Sigmoid colon (tissue), 7 donors: Measurements from ENCODE around the gene COL28A1. TPM values are rescaled to one million over a fixed set of nuclear protein-coding genes. Genes with fewer than 3 reads are reported as not detected.

ENCODE experiments used
- DNase-seq: peaks from one replicate; pipeline ENCODE4 v3.0.0-alpha.2; 2019
- H3K27ac ChIP-seq, 4 donors: fragments of 200-600 bp; sonication (generic); one replicate each; pipeline ENCODE4 v1.5.1; 2016 to 2019; ENCODE audit warnings: mild to moderate bottlenecking in 1 of 4
- H3K27me3 ChIP-seq, 3 donors: fragments of 200-600 bp; sonication (generic); one replicate each; pipeline ENCODE4 v1.5.1; 2019; ENCODE audit warnings: mild to moderate bottlenecking in 1 of 3
- H3K36me3 ChIP-seq, 4 donors: fragments of 200-600 bp; sonication (generic); one replicate each; pipeline ENCODE4 v1.5.1; 2016 to 2019
- H3K4me1 ChIP-seq, 4 donors: fragments of 200-600 bp; sonication (generic); one replicate each; pipeline ENCODE4 v1.5.1; 2017 to 2019
- H3K4me3 ChIP-seq, 4 donors: fragments of 200-600 bp; sonication (generic); one replicate each; pipeline ENCODE4 v1.5.1; 2017 to 2019; ENCODE audit warnings: mild to moderate bottlenecking in 2 of 4, moderate library complexity in 1 of 4
- H3K9me3 ChIP-seq, 4 donors: fragments of 200-600 bp in 3 of 4; sonication (generic) in 3 of 4; one replicate each; pipeline versions ENCODE4 v1.5.1 to v1.6.1; 2013 to 2019
- EP300 ChIP-seq, 4 donors: sonication (generic); formaldehyde crosslinking; IDR thresholded peaks; one replicate each; pipeline ENCODE4 v1.6.1; 2017; ENCODE audit warnings: antibody characterized with exemption in 4 of 4
- POLR2A ChIP-seq, 2 donors: fragments of 450-650 bp; IDR thresholded peaks; one replicate each; pipeline ENCODE4 v1.6.1; 2016; ENCODE audit warnings: antibody characterized with exemption in 2 of 2, mild to moderate bottlenecking in 2 of 2, moderate library complexity in 2 of 2
- POLR2AphosphoS5 ChIP-seq, 4 donors: sonication (generic); formaldehyde crosslinking; IDR thresholded peaks; one replicate each; pipeline ENCODE4 v1.6.1; 2017; ENCODE audit warnings: antibody characterized with exemption in 4 of 4
- WGBS, 2 donors: extraction: QIAGEN DNeasy Blood & Tissue Kit; methylation state at CpG; one replicate each; pipeline ENCODE4 v1.1.7; 2013; 5-methylcytosine and 5-hydroxymethylcytosine counted together
- intact Hi-C: fragments of 100-400 bp; cut with DNase I; formaldehyde crosslinking; loops from one replicate; pipeline ENCODE4 v1.15.1; 2023
- polyA plus RNA-seq, 3 donors: library from polyadenylated mRNA; stranded (reverse); fragments of 200-250 nt; gene quantifications; one replicate each; pipeline ENCODE4 v1.2.3, GENCODE V29; 2013
- total RNA-seq, 4 donors: library from RNA; depleted of rRNA; stranded (reverse); fragments of >200 nt; gene quantifications; one replicate each; pipeline ENCODE4 v1.1.0, GENCODE V29; 2016
- TF ChIP-seq, protein P1 (sequence below), 4 experiments: fragments of 450-650 bp in 3 of 4; fragments of 200-600 bp in 1 of 4; IDR thresholded peaks; one replicate each; pipeline ENCODE4 v1.5.1; 2016 to 2019; ENCODE audit warnings: antibody characterized with exemption in 4 of 4, mild to moderate bottlenecking in 3 of 4, moderate library complexity in 2 of 4
- donor health status: healthy with polysubstance abuse.
- donor health status: Bipolar disorder and iron deficiency.
- donor health status: healthy.

Gene COL28A1
- total and polyA plus RNA-seq, 7 donors = 0.60 to 25.5 (median 9.9) TPM

DNA sequence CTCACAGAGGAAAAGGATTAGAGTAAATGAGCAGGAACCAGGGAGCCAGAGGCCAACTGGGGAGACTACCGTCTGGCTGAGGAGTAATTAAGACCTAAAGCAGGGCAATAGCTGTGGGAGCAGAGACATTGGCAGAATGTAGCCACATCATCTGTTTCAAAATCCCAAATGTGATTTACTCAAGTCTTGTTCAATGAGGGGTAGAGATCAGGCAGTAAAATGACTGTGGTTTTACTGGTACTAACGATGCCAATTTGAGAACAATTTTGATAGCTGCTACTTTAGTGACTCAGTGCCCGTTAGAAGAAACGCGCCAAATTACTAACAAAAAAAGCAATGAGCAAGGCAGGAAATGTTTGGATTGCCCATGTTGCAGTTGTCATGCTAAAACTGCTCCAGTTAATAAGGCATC, 18.4 kb upstream of the COL28A1 start:
- TF ChIP-seq, protein P1, sequence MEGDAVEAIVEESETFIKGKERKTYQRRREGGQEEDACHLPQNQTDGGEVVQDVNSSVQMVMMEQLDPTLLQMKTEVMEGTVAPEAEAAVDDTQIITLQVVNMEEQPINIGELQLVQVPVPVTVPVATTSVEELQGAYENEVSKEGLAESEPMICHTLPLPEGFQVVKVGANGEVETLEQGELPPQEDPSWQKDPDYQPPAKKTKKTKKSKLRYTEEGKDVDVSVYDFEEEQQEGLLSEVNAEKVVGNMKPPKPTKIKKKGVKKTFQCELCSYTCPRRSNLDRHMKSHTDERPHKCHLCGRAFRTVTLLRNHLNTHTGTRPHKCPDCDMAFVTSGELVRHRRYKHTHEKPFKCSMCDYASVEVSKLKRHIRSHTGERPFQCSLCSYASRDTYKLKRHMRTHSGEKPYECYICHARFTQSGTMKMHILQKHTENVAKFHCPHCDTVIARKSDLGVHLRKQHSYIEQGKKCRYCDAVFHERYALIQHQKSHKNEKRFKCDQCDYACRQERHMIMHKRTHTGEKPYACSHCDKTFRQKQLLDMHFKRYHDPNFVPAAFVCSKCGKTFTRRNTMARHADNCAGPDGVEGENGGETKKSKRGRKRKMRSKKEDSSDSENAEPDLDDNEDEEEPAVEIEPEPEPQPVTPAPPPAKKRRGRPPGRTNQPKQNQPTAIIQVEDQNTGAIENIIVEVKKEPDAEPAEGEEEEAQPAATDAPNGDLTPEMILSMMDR (IDR thresholded peaks at IDR 0.05) = no peak
- TF ChIP-seq POLR2A (IDR thresholded peaks at IDR 0.05) (no peak), EP300 (IDR thresholded peaks at IDR 0.05) (no peak), POLR2AphosphoS5 (IDR thresholded peaks at IDR 0.05) (no peak)
- intact Hi-C loops = no loop called here
- Histone ChIP-seq H3K4me3 (no peak overlapping the region), H3K27me3 (no peaks in the 10 kb centered on the region), H3K9me3 (no peaks in the 10 kb centered on the region), H3K27ac (no peak overlapping the region), H3K4me1 (no peaks in the 10 kb centered on the region), H3K36me3 (peaks cover 0 to 7% (median 0%) of the 10 kb centered on the region in 4 donors)
- DNase-seq = no peak
- WGBS, 2 donors = 79% methylated on average over 5 of the region's 5 CpGs

DNA sequence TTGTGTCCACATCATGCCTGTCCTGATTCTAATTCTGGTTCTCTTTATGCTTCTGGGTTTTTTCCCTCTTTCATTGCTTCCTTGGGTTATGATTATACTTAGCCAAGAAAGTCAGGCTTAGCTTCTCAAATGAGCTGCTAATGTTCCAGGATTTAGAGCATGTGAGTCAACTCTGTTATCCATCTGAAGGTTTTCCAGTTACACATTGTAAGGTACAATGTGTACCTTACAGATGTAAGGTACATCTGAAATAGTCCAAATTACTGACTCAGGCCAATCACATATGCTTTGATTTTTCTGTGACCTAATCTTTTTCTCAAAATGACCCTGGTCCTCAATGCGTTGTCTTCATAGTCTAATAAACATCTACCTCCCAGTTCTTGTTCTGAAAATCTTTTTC, 17.7 kb upstream of the COL28A1 start:
- Histone ChIP-seq H3K9me3 (no peaks in the 10 kb centered on the region), H3K27me3 (no peaks in the 10 kb centered on the region), H3K36me3 (peaks cover 0 to 7% (median 0%) of the 10 kb centered on the region in 4 donors), H3K4me3 (no peak overlapping the region), H3K27ac (no peak overlapping the region), H3K4me1 (no peaks in the 10 kb centered on the region)
- TF ChIP-seq, protein P1 (IDR thresholded peaks at IDR 0.05) = no peak
- TF ChIP-seq EP300 (IDR thresholded peaks at IDR 0.05) = no peak
- TF ChIP-seq POLR2A (IDR thresholded peaks at IDR 0.05) = no peak
- TF ChIP-seq POLR2AphosphoS5 (IDR thresholded peaks at IDR 0.05) = no peak
- intact Hi-C loops = no loop called here
- WGBS, 2 donors = 95 to 98% methylated on average over 1 of the region's 1 CpG
- no peak for DNase-seq

DNA sequence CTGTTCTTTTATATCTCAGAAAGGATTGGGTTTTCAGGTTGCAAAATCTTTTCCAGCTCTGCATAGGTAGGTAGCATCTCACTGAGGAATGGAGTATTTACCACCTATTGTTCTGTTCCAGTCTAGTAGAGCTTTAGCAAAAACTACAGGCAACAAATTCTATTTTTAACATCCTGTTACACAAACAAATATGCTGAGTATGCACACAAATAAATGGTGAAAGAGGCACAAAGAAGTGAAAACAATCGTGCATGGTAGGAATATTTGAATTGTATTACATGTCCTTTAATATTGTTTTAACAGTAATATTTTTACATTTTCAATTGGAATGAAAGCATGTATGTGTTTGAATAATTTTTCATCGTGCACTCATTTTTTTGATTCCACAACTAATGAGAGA, 16.5 kb upstream of the COL28A1 start:
- intact Hi-C loops = no loop called here
- Histone ChIP-seq H3K27ac (no peak overlapping the region), H3K9me3 (no peaks in the 10 kb centered on the region), H3K4me1 (no peaks in the 10 kb centered on the region), H3K27me3 (no peaks in the 10 kb centered on the region), H3K36me3 (peaks cover 0 to 7% (median 0%) of the 10 kb centered on the region in 4 donors), H3K4me3 (no peak overlapping the region)
- TF ChIP-seq, protein P1 (IDR thresholded peaks at IDR 0.05) = no peak
- TF ChIP-seq EP300 (IDR thresholded peaks at IDR 0.05) (no peak), POLR2A (IDR thresholded peaks at IDR 0.05) (no peak)
- DNase-seq = no peak
- 85 to 89% methylated on average over 2 of the region's 2 CpGs for WGBS, 2 donors

DNA sequence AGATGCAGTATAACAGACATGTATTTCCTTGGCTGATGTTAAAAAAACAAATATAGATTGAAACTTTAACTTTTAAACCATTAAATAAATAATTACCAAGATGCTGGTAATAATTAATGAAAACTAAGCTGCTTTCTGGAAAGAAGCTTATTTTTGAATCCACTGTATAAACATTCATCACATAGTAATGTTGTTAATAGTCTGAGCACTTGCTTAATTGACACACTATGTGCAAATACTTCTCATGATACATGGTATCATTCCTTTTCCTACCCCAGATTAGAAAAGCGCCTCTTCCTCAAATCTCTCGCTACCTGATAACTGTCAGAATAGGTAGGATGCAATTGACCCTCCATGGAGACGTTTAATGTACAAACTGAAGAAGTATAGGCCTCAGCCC, 15.0 kb upstream of the COL28A1 start:
- TF ChIP-seq, protein P1 (IDR thresholded peaks at IDR 0.05) = no peak
- TF ChIP-seq POLR2A (IDR thresholded peaks at IDR 0.05) (no peak), EP300 (IDR thresholded peaks at IDR 0.05) (no peak), POLR2AphosphoS5 (IDR thresholded peaks at IDR 0.05) (no peak)
- Histone ChIP-seq H3K36me3 (peaks cover 0 to 7% (median 0%) of the 10 kb centered on the region in 4 donors), H3K27me3 (no peaks in the 10 kb centered on the region), H3K9me3 (no peaks in the 10 kb centered on the region), H3K4me3 (no peak overlapping the region), H3K4me1 (no peaks in the 10 kb centered on the region), H3K27ac (no peak overlapping the region)
- no peak for DNase-seq
- intact Hi-C loops = no loop called here
- 94 to 95% methylated on average over 3 of the region's 3 CpGs for WGBS, 2 donors

DNA sequence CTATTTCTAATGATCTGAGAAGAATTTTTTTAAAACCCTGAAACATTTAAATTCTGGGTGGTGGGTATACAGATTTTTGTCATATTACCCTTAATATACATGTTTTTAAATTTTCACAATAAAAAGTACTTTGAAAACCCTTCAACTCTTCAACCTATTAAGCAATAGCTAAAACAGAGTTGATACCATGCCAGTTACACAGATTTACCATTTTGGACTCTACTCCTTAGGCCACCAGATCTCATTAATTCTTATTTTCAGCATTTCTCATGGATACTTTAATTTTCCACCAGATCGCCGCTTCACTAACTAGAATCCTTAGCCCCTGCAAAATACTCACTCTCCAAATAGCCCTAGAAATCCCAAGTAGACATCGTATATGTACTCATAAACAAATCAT, 12.7 kb upstream of the COL28A1 start:
- DNase-seq = no peak
- Histone ChIP-seq H3K4me1 (no peaks in the 10 kb centered on the region), H3K36me3 (peaks cover 0 to 7% (median 0%) of the 10 kb centered on the region in 4 donors), H3K9me3 (no peaks in the 10 kb centered on the region), H3K27ac (no peak overlapping the region), H3K4me3 (no peak overlapping the region), H3K27me3 (no peaks in the 10 kb centered on the region)
- TF ChIP-seq, protein P1 (IDR thresholded peaks at IDR 0.05) = no peak
- TF ChIP-seq POLR2A (IDR thresholded peaks at IDR 0.05) = no peak
- no peak for TF ChIP-seq EP300 (IDR thresholded peaks at IDR 0.05)
- no peak for TF ChIP-seq POLR2AphosphoS5 (IDR thresholded peaks at IDR 0.05)
- intact Hi-C loops = no loop called here
- 93% methylated on average over 3 of the region's 3 CpGs for WGBS, 2 donors
